ENCODE results near the gene ATP1A1.

DNA sequence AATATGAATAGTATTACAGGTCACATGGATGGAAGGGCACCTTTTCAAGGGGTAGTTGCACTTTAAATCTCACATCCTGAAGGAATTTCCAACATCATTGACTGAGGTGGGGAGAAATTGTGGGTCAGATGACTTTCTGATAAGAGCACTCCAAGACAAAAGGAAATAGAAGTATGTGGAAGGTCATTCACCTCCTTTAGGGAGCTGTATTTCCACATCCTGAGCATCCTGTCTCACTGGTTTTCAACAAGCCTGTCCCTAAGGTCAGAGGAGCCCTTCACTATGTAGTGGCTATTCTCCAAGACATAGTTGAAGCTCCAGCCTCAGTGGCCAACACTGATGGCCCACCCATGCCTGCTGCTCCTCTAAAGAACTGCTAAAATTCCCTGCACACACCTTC is 76.5 kb downstream of the ATP1A1 start:
- no peak for TF ChIP-seq CBFB (CRISPR knock-in tag; IDR thresholded peaks at IDR 0.05; ENCODE audit: low read depth)
- TF ChIP-seq IRF2 (CRISPR knock-in tag; IDR thresholded peaks at IDR 0.05; ENCODE audit: borderline replicate concordance, low read depth) = no peak
- TF ChIP-seq SP1 (CRISPR knock-in tag; conservative IDR thresholded peaks at IDR 0.05) = no peak
- TF ChIP-seq, protein P1, sequence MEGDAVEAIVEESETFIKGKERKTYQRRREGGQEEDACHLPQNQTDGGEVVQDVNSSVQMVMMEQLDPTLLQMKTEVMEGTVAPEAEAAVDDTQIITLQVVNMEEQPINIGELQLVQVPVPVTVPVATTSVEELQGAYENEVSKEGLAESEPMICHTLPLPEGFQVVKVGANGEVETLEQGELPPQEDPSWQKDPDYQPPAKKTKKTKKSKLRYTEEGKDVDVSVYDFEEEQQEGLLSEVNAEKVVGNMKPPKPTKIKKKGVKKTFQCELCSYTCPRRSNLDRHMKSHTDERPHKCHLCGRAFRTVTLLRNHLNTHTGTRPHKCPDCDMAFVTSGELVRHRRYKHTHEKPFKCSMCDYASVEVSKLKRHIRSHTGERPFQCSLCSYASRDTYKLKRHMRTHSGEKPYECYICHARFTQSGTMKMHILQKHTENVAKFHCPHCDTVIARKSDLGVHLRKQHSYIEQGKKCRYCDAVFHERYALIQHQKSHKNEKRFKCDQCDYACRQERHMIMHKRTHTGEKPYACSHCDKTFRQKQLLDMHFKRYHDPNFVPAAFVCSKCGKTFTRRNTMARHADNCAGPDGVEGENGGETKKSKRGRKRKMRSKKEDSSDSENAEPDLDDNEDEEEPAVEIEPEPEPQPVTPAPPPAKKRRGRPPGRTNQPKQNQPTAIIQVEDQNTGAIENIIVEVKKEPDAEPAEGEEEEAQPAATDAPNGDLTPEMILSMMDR (IDR thresholded peaks at IDR 0.05) = no peak
- TF ChIP-seq SMAD3 (CRISPR knock-in tag; IDR thresholded peaks at IDR 0.05; ENCODE audit: borderline replicate concordance) = no peak
- TF ChIP-seq, protein P2, sequence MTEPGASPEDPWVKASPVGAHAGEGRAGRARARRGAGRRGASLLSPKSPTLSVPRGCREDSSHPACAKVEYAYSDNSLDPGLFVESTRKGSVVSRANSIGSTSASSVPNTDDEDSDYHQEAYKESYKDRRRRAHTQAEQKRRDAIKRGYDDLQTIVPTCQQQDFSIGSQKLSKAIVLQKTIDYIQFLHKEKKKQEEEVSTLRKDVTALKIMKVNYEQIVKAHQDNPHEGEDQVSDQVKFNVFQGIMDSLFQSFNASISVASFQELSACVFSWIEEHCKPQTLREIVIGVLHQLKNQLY (CRISPR knock-in tag; IDR thresholded peaks at IDR 0.05) = no peak
- no peak for TF ChIP-seq CREM (CRISPR knock-in tag; IDR thresholded peaks at IDR 0.05)
- TF ChIP-seq NR3C1 (CRISPR knock-in tag; conservative IDR thresholded peaks at IDR 0.05; ENCODE audit: low read depth) = no peak
- no peak for TF ChIP-seq ZNF138 (CRISPR knock-in tag; conservative IDR thresholded peaks at IDR 0.05)
